Measurements from ENCODE around the gene DNAJB6.

The DNAJB6 gene

DNA sequence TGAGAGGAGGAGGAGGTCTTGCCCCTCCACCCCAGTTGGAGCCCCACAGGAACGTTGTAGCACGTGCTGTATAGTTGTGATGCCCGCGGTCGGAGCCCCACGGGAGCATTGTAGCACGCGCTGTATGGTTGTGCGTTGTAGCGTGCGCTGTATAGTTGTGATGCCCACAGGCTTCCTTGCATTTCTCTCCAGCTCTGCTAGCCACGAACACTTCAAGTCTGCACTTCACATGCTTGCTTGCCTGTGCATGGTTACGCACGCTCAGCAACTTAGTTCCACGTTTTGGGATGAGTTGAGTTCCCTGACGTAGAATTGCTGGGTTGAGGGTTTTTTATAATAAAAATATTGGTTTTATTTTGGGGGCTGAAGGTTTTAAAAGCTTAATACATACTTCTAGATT, 41.6 kb downstream of the DNAJB6 start:
- TF ChIP-seq, protein P1, sequence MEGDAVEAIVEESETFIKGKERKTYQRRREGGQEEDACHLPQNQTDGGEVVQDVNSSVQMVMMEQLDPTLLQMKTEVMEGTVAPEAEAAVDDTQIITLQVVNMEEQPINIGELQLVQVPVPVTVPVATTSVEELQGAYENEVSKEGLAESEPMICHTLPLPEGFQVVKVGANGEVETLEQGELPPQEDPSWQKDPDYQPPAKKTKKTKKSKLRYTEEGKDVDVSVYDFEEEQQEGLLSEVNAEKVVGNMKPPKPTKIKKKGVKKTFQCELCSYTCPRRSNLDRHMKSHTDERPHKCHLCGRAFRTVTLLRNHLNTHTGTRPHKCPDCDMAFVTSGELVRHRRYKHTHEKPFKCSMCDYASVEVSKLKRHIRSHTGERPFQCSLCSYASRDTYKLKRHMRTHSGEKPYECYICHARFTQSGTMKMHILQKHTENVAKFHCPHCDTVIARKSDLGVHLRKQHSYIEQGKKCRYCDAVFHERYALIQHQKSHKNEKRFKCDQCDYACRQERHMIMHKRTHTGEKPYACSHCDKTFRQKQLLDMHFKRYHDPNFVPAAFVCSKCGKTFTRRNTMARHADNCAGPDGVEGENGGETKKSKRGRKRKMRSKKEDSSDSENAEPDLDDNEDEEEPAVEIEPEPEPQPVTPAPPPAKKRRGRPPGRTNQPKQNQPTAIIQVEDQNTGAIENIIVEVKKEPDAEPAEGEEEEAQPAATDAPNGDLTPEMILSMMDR (IDR thresholded peaks at IDR 0.05; ENCODE audit: low read depth, low read length): no peak
- no peak for DNase-seq (ENCODE audit: extremely low read depth, low read depth)

DNA sequence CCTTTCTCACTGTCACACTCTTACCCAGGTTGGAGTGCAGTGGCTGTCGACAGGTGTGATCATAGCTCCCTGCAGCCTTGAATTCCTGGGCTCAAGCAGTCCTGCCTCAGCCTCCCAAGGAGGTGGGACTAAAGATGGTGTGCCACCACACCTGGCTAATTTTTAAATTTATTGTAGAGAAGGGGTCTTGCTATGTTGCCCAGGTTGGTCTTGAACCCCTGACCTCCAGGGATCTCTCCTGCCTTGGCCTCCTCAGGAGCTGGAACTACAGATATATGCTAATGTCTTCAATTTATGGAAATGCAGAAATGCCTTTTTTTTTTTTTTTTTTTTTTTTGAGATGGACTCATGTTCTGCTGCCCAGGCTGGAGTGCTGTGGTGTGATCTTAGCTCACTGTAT, 42.7 kb downstream of the DNAJB6 start:
- DNase-seq (ENCODE audit: extremely low read depth, low read depth): no peak

DNA sequence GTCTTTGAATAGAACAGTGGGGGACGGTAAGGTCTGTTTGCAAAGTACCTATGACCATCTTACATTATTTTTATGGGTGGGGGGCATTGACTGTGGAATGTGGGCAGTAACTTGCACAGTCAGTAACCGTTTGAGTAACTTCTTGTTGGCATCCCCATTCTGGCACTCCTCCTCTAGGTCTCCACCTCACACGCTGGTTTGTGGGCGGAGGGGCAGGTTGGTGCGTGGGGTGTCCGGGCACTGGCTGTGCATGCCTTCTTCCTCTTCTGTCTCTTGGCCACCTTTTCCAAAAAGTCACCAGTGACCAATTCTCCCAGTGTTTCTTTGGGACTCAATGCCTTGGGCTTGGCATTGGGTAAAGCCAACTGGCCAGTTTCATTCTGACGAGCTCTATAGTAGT, 43.6 kb downstream of the DNAJB6 start:
- TF ChIP-seq, protein P1 (IDR thresholded peaks at IDR 0.05; ENCODE audit: low read depth, low read length): no peak
- no peak for DNase-seq (ENCODE audit: extremely low read depth, low read depth)

More for the DNA sequence above, 42.7 kb downstream of the DNAJB6 start:
- TF ChIP-seq, protein P1 (IDR thresholded peaks at IDR 0.05; ENCODE audit: low read depth, low read length): no peak

DNA sequence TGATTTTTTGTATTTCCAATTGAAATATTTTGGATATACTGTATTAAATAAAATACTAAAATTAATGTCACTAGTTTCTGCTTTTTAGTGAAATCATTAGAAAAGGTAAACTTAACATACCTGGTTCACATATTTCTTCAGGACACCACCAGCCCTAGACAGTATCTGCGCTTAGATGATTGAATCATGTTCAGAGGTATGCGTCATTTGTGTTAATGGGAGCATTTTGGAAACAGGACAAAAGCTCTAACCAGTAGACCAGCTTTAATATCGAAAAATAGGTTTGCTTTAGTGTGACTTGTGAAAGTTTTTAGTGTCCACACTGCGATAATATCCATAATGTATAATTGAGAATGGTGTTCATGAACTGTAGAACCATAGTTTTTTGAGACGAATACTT, 47.1 kb downstream of the DNAJB6 start:
- TF ChIP-seq, protein P1 (IDR thresholded peaks at IDR 0.05; ENCODE audit: low read depth, low read length): no peak
- DNase-seq (ENCODE audit: extremely low read depth, low read depth): no peak

DNA sequence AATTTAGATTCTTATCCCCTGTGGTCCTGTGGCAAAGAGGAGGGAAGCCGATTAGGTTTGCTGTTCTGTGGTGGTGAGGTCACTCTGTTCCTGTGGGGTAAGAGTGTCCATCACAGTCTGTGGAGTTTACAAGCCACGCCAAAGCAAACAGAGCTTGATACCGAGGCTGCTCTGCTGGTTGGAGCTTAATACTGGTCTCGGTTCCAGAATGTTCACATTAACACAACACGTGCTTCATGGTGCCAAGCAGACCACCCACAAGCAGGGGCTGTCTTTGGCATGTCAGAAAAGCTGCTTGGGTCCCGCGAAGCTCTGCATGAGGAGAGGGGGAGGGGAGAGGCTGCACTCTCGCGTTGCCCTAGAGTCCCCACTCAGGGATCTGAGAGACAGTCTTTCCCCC, 47.5 kb downstream of the DNAJB6 start:
- no peak for DNase-seq (ENCODE audit: extremely low read depth, low read depth)
- TF ChIP-seq, protein P1 (IDR thresholded peaks at IDR 0.05; ENCODE audit: low read depth, low read length): no peak

DNA sequence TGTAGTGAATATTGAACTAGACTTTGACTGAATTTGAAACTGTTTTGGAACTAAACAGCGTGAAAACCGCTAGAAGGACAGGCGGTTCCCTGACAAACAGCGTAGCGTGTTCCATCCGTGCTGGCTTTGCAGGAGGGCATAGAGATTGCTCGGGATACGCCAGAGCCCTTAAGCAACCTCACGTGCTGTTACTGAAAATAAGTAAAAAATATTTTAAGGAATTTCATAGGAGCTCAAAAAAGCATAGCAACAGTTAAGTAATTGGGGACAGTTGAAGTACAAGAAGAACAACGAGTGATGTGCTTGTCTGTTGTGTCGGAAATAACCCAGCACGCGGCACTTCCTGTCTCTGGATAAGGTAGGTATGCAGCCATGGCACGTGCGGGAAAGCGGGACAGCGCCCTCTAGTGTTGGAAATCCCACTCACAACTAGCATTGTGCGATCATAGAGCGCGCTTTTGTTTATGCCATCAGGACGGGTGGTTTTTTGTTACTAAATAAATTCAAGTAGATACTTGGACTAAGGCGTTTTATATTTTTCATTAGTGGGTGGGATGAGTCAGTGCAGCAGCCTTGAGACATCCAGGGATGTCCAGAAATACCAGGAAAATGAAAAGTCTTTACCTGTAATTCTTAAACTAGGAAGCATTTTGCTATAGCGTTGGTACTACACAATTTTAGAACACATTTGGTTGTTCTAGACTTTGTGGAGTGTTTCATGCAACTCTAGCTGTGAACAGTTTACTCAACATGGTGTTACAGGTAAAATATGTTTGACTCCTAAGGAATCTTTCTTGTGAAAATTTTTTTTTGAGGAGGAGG, 50.4 kb downstream of the DNAJB6 start:
- TF ChIP-seq, protein P1 (IDR thresholded peaks at IDR 0.05; ENCODE audit: low read depth, low read length): peak; percentile 79
- DNase-seq (ENCODE audit: extremely low read depth, low read depth): no peak

DNA sequence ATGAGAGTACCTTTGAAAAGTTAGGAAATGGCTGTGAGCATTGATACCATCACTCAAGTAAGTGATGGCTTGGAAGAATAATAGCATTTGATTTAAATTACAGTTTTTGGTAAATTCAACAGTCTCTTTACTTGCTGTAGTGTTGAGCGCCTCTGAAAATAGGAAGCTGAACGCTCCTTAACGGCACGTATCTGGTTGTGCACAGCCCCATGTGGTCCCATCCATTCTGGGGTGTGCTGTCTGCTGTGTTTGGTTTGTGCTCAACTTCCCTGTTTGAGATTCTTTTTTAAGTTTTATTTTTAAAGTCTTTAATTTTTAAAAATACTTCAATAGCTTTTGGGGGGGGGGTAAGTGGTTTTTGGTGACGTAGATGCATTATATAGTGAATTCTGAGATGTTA, 51.5 kb downstream of the DNAJB6 start:
- no peak for DNase-seq (ENCODE audit: extremely low read depth, low read depth)
- TF ChIP-seq, protein P1 (IDR thresholded peaks at IDR 0.05; ENCODE audit: low read depth, low read length): no peak
